Neutrophil (primary cell): Measurements from ENCODE around the gene PTPRN2.

ENCODE experiments used
- H3K27ac ChIP-seq: fragments of 200-600 bp; sonication (generic); 2 replicates; pipeline ENCODE4 v1.5.1; 2016; ENCODE audit warnings: mild to moderate bottlenecking, moderate library complexity
- H3K27me3 ChIP-seq: fragments of 200-600 bp; sonication (generic); 2 replicates; pipeline ENCODE4 v1.6.0; 2016; ENCODE audit warnings: mild to moderate bottlenecking
- H3K36me3 ChIP-seq: fragments of 200-600 bp; sonication (generic); 2 replicates; pipeline ENCODE4 v1.5.1; 2017
- H3K4me1 ChIP-seq, 2 experiments: fragments of 200-600 bp in 1 of 2; sonication (generic) in 1 of 2; 1 replicate in 1 of 2; 2 replicates in 1 of 2; pipeline versions ENCODE4 v1.5.1 to v1.6.1; 2013 to 2016; ENCODE audit warnings: low read depth in 1 of 2, low read length in 1 of 2, mild to moderate bottlenecking in 1 of 2, moderate library complexity in 1 of 2; ENCODE audit not compliant: control insufficient read depth in 1 of 2, insufficient read depth in 1 of 2
- H3K4me3 ChIP-seq, 2 experiments: fragments of 200-600 bp in 1 of 2; sonication (generic) in 1 of 2; 1 replicate in 1 of 2; 2 replicates in 1 of 2; pipeline ENCODE4 v1.5.1; 2013 to 2016; ENCODE audit warnings: low read depth in 1 of 2, low read length in 1 of 2, mild to moderate bottlenecking in 1 of 2, moderate library complexity in 1 of 2
- H3K9me3 ChIP-seq: fragments of 200-600 bp; sonication (generic); 2 replicates; pipeline ENCODE4 v1.5.1; 2016
- TF ChIP-seq, protein P1 (sequence below): fragments of 200-600 bp; sonication (generic); IDR thresholded peaks from 2 replicates; pipeline ENCODE4 v1.5.1; 2016; ENCODE audit warnings: antibody characterized with exemption

Gene PTPRN2

DNA sequence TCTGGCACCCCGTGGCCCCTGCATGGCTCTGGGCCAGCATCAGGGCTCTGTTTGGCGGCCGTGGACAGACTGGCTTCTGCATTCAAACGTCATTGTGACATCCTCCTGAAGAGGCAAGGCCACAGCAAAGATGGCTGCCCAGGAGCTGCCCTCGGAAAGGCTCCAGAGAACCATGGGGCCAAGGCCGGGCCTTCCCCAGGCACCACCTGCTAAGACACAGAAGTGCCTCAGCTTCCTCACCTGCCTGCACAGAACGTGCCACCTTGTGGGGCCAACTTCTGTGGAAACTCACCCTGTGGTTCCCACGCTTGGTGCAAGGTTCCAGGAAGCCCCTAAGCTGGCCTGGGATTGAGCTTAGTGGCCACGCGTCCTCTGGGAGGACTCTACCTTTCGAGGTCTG, 396.9 kb downstream of the PTPRN2 start:
- Histone ChIP-seq H3K4me1 (no peaks in the 10 kb centered on the region), H3K27ac (no peak overlapping the region), H3K27me3 (no peaks in the 10 kb centered on the region), H3K36me3 (no peaks in the 10 kb centered on the region), H3K4me3 (no peak overlapping the region), H3K9me3 (no peaks in the 10 kb centered on the region)
- TF ChIP-seq, protein P1, sequence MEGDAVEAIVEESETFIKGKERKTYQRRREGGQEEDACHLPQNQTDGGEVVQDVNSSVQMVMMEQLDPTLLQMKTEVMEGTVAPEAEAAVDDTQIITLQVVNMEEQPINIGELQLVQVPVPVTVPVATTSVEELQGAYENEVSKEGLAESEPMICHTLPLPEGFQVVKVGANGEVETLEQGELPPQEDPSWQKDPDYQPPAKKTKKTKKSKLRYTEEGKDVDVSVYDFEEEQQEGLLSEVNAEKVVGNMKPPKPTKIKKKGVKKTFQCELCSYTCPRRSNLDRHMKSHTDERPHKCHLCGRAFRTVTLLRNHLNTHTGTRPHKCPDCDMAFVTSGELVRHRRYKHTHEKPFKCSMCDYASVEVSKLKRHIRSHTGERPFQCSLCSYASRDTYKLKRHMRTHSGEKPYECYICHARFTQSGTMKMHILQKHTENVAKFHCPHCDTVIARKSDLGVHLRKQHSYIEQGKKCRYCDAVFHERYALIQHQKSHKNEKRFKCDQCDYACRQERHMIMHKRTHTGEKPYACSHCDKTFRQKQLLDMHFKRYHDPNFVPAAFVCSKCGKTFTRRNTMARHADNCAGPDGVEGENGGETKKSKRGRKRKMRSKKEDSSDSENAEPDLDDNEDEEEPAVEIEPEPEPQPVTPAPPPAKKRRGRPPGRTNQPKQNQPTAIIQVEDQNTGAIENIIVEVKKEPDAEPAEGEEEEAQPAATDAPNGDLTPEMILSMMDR, result no peak

DNA sequence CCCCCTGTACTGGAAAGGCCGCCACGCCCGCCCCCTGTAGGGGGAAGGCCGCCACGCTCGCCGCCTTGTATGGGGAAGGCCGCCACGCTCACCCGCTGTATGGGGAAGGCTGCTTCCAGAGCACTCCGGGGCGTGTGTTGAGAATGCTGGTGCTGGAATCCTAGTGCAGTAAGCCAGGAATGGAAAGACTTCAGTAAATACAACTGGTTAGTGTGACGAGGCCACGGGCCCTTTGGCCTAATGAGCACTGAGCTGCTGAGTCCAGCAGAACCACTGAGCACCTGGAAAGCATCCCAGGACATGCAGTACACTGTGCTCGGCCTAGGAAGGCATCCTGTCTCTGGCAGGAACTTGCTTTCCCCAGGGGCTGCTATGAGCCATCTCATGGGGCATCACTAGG, 398.9 kb downstream of the PTPRN2 start:
- TF ChIP-seq, protein P1, result no peak
- Histone ChIP-seq H3K27me3 (no peaks in the 10 kb centered on the region), H3K27ac (no peak overlapping the region), H3K9me3 (no peaks in the 10 kb centered on the region), H3K36me3 (no peaks in the 10 kb centered on the region), H3K4me1 (no peaks in the 10 kb centered on the region), H3K4me3 (no peak overlapping the region)

DNA sequence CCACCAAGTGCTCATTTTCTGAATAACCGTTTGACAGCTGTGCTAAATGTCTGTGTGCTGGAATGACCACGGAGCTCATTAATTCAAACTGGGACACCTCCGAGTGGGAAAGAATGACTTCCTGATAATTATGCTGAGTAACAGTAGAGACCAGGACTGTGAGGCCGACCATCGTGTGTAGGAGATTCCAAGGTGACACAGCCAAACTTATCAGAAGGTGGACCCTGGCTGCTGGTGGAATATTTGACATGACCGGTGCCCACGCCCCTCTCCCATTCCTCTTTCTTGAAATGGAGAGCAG, 400.0 kb downstream of the PTPRN2 start:
- no peaks in the 10 kb centered on the region for H3K9me3 ChIP-seq
- H3K4me1 ChIP-seq, result no peaks in the 10 kb centered on the region
- TF ChIP-seq, protein P1, result no peak
- no peaks in the 10 kb centered on the region for H3K36me3 ChIP-seq
- H3K27ac ChIP-seq, result no peak overlapping the region
- no peak overlapping the region for H3K4me3 ChIP-seq
- H3K27me3 ChIP-seq, result no peaks in the 10 kb centered on the region

DNA sequence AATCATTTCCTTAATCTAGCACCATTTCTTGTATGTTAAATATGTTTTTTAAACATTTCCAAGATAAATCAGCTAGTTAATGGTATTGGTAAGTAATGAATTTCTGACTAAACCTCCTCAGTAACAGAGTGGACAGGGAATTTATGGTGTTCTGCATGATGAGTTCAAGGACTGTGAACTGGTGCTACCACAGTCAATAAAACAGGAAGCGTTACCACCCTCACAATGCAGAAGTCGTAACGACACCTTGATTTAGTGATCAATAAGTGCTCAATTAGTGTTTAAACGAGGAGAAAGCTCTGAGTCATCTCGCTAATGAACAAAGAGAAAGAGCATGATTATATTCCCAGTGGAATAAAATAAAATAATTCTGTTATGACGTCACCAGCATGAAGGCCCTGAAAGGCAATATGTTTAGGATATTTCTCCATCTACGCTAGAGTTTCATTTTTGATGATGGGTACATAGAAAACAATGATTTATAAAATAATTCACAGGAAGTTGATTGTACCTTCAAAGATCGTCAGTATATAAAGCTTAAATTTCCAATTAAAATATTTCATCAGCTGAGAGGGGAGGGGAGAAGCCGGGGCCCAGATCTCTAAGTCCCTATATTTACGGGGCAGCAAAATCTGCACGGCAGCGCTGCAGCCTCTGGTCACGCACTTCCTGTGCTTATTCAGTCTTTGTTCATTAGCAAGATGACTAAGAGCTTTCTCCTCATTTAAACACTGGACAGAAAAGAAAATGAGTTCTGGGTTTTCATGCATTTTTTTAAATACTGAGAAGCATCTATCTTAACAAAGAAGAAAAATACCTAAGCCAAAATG, 400.5 kb downstream of the PTPRN2 start:
- TF ChIP-seq, protein P1, result no peak
- no peak overlapping the region for H3K27ac ChIP-seq
- H3K36me3 ChIP-seq, result no peaks in the 10 kb centered on the region
- H3K4me3 ChIP-seq, result no peak overlapping the region
- H3K9me3 ChIP-seq, result no peaks in the 10 kb centered on the region
- no peaks in the 10 kb centered on the region for H3K27me3 ChIP-seq
- H3K4me1 ChIP-seq, result no peaks in the 10 kb centered on the region

DNA sequence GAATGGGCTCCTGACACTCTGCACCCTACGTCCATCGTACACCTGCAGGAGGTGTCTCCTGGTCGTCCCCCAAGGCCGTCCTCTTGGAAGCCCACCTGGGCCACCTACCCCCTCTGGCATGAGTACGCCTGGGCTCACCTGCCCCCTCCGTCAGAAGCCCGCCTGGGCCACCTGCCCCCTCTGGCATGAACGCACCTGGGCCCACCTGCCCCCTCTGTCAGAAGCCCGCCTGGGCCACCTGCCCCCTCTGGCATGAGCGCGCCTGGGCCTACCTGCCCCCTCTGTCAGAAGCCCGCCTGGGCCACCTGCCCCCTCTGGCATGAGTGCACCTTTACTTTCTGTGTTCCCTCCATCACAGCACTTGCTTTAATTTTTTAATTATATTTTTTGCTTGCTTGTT, 401.2 kb downstream of the PTPRN2 start:
- Histone ChIP-seq H3K27ac (no peak overlapping the region), H3K27me3 (no peaks in the 10 kb centered on the region), H3K36me3 (no peaks in the 10 kb centered on the region), H3K9me3 (no peaks in the 10 kb centered on the region), H3K4me3 (no peak overlapping the region), H3K4me1 (no peaks in the 10 kb centered on the region)
- TF ChIP-seq, protein P1, result no peak
